Neural progenitor cell (in vitro differentiated cells): ENCODE measurements around the gene RNF144B. TPM values are rescaled to one million over a fixed set of nuclear protein-coding genes. Genes with fewer than 3 reads are reported as not detected.
A peak's percentile ranks its signal among the peaks of the same experiment; 100 is the strongest.
"Not testable (repeated sequence)": the region's sequence is repeated elsewhere in the genome, so short reads cannot be mapped to it uniquely, and the experiment has no call there.

Experiments used
- DNase-seq: peaks from one replicate; pipeline ENCODE4 v3.0.0-alpha.2; 2016; ENCODE audit warnings: low spot score
- H2AFZ ChIP-seq: fragments of 200-600 bp; sonication (generic); replicated peaks from 2 replicates; pipeline ENCODE4 v1.6.1; 2016; ENCODE audit warnings: antibody characterized with exemption
- H3F3A ChIP-seq: fragments of 200-600 bp; sonication (generic); 2 replicates; pipeline ENCODE4 v1.6.1; 2016; ENCODE audit warnings: antibody characterized with exemption, low read depth
- H3K27ac ChIP-seq: fragments of 200-600 bp; sonication (generic); 2 replicates; pipeline ENCODE4 v1.5.1; 2016; ENCODE audit warnings: mild to moderate bottlenecking
- H3K27me3 ChIP-seq: fragments of 200-600 bp; sonication (generic); 2 replicates; pipeline ENCODE4 v1.6.1; 2016; ENCODE audit warnings: mild to moderate bottlenecking, moderate library complexity
- H3K36me3 ChIP-seq: fragments of 200-600 bp; sonication (generic); 2 replicates; pipeline ENCODE4 v1.5.1; 2016
- H3K4me1 ChIP-seq: fragments of 200-600 bp; sonication (generic); 2 replicates; pipeline ENCODE4 v1.6.1; 2016; ENCODE audit warnings: mixed run types
- H3K4me2 ChIP-seq: fragments of 200-600 bp; sonication (generic); 2 replicates; pipeline ENCODE4 v1.6.1; 2016
- H3K4me3 ChIP-seq: fragments of 200-600 bp; sonication (generic); 2 replicates; pipeline ENCODE4 v1.5.1; 2016
- H3K79me2 ChIP-seq: fragments of 200-600 bp; sonication (generic); 2 replicates; pipeline ENCODE4 v1.6.1; 2016; ENCODE audit warnings: low read depth
- H3K9ac ChIP-seq: fragments of 200-600 bp; sonication (generic); 2 replicates; pipeline ENCODE4 v1.6.1; 2016
- H3K9me3 ChIP-seq: fragments of 200-600 bp; sonication (generic); 2 replicates; pipeline ENCODE4 v1.5.1; 2016; ENCODE audit warnings: low read depth
- H4K20me1 ChIP-seq: fragments of 200-600 bp; sonication (generic); 2 replicates; pipeline ENCODE4 v1.6.1; 2016; ENCODE audit warnings: low read depth
- H3K27ac Mint-ChIP-seq: 3 replicates; pipeline ENCODE4 v1.8.0; 2021; ENCODE audit warnings: mixed read lengths
- H3K27me3 Mint-ChIP-seq: 2 replicates; pipeline ENCODE4 v1.8.0; 2022; ENCODE audit warnings: low read depth, mild to moderate bottlenecking, inconsistent platforms, moderate library complexity, mixed read lengths; ENCODE audit not compliant: insufficient read depth
- H3K36me3 Mint-ChIP-seq: 3 replicates; pipeline ENCODE4 v1.8.0; 2021; ENCODE audit warnings: mixed read lengths
- H3K4me1 Mint-ChIP-seq: 3 replicates; pipeline ENCODE4 v1.8.0; 2021; ENCODE audit warnings: mixed read lengths
- H3K4me3 Mint-ChIP-seq: 3 replicates; pipeline ENCODE4 v1.8.0; 2021; ENCODE audit warnings: mild to moderate bottlenecking, moderate library complexity, mixed read lengths
- H3K9me3 Mint-ChIP-seq: 3 replicates; pipeline ENCODE4 v1.8.0; 2020; ENCODE audit warnings: mixed read lengths
- EZH2 ChIP-seq: fragments of 200-600 bp; sonication (generic); IDR thresholded peaks from 2 replicates; pipeline ENCODE4 v1.6.1; 2017; ENCODE audit warnings: antibody characterized with exemption, mild to moderate bottlenecking, moderate library complexity
- EZH2phosphoT487 ChIP-seq: fragments of 200-600 bp; sonication (generic); IDR thresholded peaks from 2 replicates; pipeline ENCODE4 v1.6.1; 2017; ENCODE audit warnings: antibody characterized with exemption
- total RNA-seq: library from RNA; depleted of rRNA; stranded (reverse); fragments of >200 nt; gene quantifications from 2 replicates; pipeline ENCODE4 v1.2.3, GENCODE V29; 2015; ENCODE audit warnings: low replicate concordance
- TF ChIP-seq, protein P1 (sequence below): fragments of 200-600 bp; sonication (generic); IDR thresholded peaks from 2 replicates; pipeline ENCODE4 v1.5.1; 2017; ENCODE audit warnings: antibody characterized with exemption, mild to moderate bottlenecking

RNF144B gene
- total RNA-seq, 1 donor from 2014 or later: 0.75 TPM

DNA sequence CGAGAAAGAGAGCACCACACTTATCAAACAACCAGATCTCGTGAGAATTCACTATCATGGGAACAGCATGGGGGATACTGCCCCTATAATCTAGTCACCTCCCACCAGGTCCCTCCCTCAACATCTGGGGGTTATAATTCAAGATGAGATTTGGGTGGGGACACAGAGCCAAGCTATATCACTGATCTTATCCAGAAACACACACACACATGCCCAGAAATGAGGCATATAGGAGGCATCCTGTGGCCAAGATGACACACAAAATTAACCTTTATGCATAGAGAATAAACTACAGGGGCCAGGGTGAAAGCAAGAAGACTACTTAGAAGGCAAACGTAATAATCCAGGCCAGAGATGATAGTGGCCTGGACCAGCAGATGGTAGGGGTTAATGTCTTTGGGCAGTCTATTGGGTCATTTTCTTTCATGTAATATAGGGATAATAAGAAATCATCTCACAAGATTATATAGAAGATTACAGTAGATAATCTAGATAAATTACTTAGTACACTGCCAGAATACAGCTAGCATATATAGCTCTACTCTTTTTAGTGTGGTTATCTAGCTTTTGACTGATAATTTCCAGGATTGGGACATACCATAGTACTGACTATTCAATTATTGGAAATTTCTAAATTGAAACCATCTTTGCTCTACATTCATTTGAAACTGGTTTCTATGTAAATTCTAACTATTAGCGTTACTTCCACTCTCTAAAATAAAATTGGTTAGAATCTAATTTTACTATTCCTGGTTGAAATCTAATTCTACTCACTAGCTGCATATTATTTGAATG, 20.0 kb downstream of the RNF144B start:
- TF ChIP-seq EZH2phosphoT487 (no peak), EZH2 (no peak)
- TF ChIP-seq, protein P1, sequence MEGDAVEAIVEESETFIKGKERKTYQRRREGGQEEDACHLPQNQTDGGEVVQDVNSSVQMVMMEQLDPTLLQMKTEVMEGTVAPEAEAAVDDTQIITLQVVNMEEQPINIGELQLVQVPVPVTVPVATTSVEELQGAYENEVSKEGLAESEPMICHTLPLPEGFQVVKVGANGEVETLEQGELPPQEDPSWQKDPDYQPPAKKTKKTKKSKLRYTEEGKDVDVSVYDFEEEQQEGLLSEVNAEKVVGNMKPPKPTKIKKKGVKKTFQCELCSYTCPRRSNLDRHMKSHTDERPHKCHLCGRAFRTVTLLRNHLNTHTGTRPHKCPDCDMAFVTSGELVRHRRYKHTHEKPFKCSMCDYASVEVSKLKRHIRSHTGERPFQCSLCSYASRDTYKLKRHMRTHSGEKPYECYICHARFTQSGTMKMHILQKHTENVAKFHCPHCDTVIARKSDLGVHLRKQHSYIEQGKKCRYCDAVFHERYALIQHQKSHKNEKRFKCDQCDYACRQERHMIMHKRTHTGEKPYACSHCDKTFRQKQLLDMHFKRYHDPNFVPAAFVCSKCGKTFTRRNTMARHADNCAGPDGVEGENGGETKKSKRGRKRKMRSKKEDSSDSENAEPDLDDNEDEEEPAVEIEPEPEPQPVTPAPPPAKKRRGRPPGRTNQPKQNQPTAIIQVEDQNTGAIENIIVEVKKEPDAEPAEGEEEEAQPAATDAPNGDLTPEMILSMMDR: no peak
- Histone ChIP-seq H3K9ac (no peak overlapping the region), H3K4me2 (no peak overlapping the region)

DNA sequence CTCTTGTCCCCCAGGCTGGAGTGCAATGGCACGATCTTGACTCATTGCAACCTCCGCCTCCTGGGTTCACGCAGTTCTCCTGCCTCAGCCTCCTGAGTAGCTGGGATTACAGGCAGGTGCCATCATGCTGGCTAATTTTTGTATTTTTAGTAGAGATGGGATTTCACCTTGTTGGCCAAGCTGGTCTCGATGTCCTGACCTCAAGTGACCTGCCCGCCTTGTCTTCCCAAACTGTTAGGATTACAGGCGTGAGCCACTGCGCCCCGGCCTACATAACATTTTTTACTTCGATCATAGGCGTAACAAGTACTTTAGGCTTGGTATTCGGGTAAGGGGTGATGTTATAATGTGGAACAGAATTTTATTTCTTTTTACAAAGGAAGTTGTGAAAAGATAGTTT, 22.5 kb downstream of the RNF144B start:
- H3K27me3 ChIP-seq, H2AFZ ChIP-seq, H3K9me3 Mint-ChIP-seq, H3K4me2 ChIP-seq, DNase-seq, H3K27ac Mint-ChIP-seq, H3K27me3 Mint-ChIP-seq, H3K27ac ChIP-seq, H3K36me3 Mint-ChIP-seq, H3K9ac ChIP-seq, H3K4me1 ChIP-seq, H3K9me3 ChIP-seq, H3K79me2 ChIP-seq, H3K4me3 Mint-ChIP-seq, H3K4me1 Mint-ChIP-seq, H3F3A ChIP-seq, H3K36me3 ChIP-seq, H4K20me1 ChIP-seq, H3K4me3 ChIP-seq: not testable (repeated sequence)

More for the DNA sequence above, 20.0 kb downstream of the RNF144B start:
- H3K4me3 ChIP-seq: no peak overlapping the region
- H3K9me3 ChIP-seq: no peaks in the 10 kb centered on the region
- H3K36me3 ChIP-seq: no peaks in the 10 kb centered on the region
- Mint-ChIP-seq H3K36me3 (no peaks in the 10 kb centered on the region), H3K27ac (no peak overlapping the region), H3K4me3 (no peak overlapping the region), H3K27me3 (peaks cover 2% of the 10 kb centered on the region), H3K4me1 (no peaks in the 10 kb centered on the region), H3K9me3 (peaks cover 2% of the 10 kb centered on the region)
- H3F3A ChIP-seq: no peaks in the 10 kb centered on the region
- no peaks in the 10 kb centered on the region for H3K79me2 ChIP-seq
- no peaks in the 10 kb centered on the region for H3K4me1 ChIP-seq
- H3K27me3 ChIP-seq: no peaks in the 10 kb centered on the region
- no peak for DNase-seq
- H4K20me1 ChIP-seq: no peaks in the 10 kb centered on the region
- H3K27ac ChIP-seq: no peak overlapping the region
- H2AFZ ChIP-seq: no peak overlapping the region

DNA sequence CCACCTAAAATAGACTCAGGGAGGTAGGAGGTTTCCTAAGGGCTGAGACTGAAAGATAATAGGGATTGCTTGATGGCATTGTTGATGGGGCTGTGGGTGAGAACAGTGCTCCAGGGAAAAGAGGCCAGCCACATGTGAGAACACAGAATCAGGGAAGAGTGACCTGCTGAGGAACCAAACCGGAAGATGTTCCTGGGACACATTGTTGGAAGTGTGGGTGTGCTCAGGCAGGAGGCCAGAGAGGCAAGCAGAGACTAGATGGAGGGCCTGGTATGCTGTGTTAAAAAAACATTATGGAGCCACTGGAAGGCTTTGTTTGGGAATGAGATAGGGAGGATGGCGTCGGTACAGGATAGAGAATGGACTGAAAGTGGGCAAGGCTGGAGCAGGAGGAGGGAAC, 23.3 kb downstream of the RNF144B start:
- no peaks in the 10 kb centered on the region for H3F3A ChIP-seq
- no peaks in the 10 kb centered on the region for H3K4me1 ChIP-seq
- H4K20me1 ChIP-seq: no peaks in the 10 kb centered on the region
- H3K27me3 ChIP-seq: no peaks in the 10 kb centered on the region
- peak overlapping the region; percentile 64 for H2AFZ ChIP-seq
- peaks cover 2% of the 10 kb centered on the region for H3K27me3 Mint-ChIP-seq
- no peak overlapping the region for H3K4me2 ChIP-seq
- H3K9me3 ChIP-seq: no peaks in the 10 kb centered on the region
- no peak for DNase-seq
- H3K36me3 Mint-ChIP-seq: no peaks in the 10 kb centered on the region
- peaks cover 2% of the 10 kb centered on the region for H3K9me3 Mint-ChIP-seq
- TF ChIP-seq, protein P1: no peak
- TF ChIP-seq EZH2 (no peak), EZH2phosphoT487 (no peak)
- no peak overlapping the region for H3K4me3 ChIP-seq
- no peak overlapping the region for H3K9ac ChIP-seq
- H3K79me2 ChIP-seq: no peaks in the 10 kb centered on the region
- H3K4me3 Mint-ChIP-seq: no peak overlapping the region
- H3K4me1 Mint-ChIP-seq: no peaks in the 10 kb centered on the region
- no peak overlapping the region for H3K27ac Mint-ChIP-seq
- H3K27ac ChIP-seq: no peak overlapping the region
- no peaks in the 10 kb centered on the region for H3K36me3 ChIP-seq

DNA sequence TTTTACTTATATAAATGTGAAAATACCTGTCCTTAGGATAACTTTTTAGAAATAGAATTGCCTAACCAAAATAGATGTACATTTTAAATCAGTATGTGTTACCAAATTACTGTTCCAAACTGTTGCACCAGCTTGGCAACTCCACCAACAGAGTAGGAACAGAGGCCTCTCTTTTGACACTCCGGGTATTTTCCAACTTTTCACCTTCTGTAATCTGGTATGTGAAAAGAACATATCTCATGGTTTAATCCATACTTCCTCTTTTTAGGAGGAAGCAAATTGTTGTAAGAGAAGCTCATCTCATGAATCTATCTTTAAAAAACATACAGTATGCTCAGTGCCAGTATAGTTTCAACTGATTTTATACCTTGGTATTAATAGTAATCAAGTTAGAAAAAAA, 24.9 kb downstream of the RNF144B start:
- no peaks in the 10 kb centered on the region for H3K9me3 Mint-ChIP-seq
- Histone ChIP-seq H3F3A (no peaks in the 10 kb centered on the region), H3K79me2 (no peaks in the 10 kb centered on the region), H3K36me3 (no peaks in the 10 kb centered on the region), H3K4me1 (peaks cover 10% of the 10 kb centered on the region), H4K20me1 (no peaks in the 10 kb centered on the region), H3K4me2 (no peak overlapping the region), H3K9me3 (no peaks in the 10 kb centered on the region), H3K27me3 (no peaks in the 10 kb centered on the region), H2AFZ (no peak overlapping the region), H3K9ac (no peak overlapping the region), H3K27ac (no peak overlapping the region), H3K4me3 (no peak overlapping the region)
- no peak for DNase-seq
- H3K27ac Mint-ChIP-seq: no peak overlapping the region
- TF ChIP-seq EZH2phosphoT487: no peak
- TF ChIP-seq EZH2: no peak
- TF ChIP-seq, protein P1: no peak
- H3K4me1 Mint-ChIP-seq: no peaks in the 10 kb centered on the region
- H3K36me3 Mint-ChIP-seq: no peaks in the 10 kb centered on the region
- peaks cover 2% of the 10 kb centered on the region for H3K27me3 Mint-ChIP-seq
- no peak overlapping the region for H3K4me3 Mint-ChIP-seq
